Mesendoderm (in vitro differentiated cells): ENCODE results near the gene FOXRED1.
"Not testable (repeated sequence)": the region's sequence is repeated elsewhere in the genome, so short reads cannot be mapped to it uniquely, and the experiment has no call there.

Source experiments
- DNase-seq: peaks from one replicate; pipeline ENCODE4 v3.0.0; 2013
- H2AK5ac ChIP-seq: 2 replicates; pipeline ENCODE4 v1.6.1; 2013; ENCODE audit warnings: low read length, inconsistent platforms
- H2BK120ac ChIP-seq: 2 replicates; pipeline ENCODE4 v1.6.1; 2013; ENCODE audit warnings: low read depth, mild to moderate bottlenecking, low read length, moderate library complexity, mixed read lengths
- H2BK15ac ChIP-seq: replicated peaks from 2 replicates; pipeline ENCODE4 v1.6.1; 2013; ENCODE audit warnings: low read depth, mild to moderate bottlenecking, moderate library complexity
- H2BK5ac ChIP-seq: 2 replicates; pipeline ENCODE4 v1.6.1; 2013; ENCODE audit warnings: low read length, inconsistent platforms
- H3K18ac ChIP-seq: 2 replicates; pipeline ENCODE4 v1.6.1; 2013; ENCODE audit warnings: mild to moderate bottlenecking, low read length, mixed read lengths
- H3K23ac ChIP-seq: one replicate; pipeline ENCODE4 v1.6.1; 2013; ENCODE audit warnings: low read length
- H3K27ac ChIP-seq: 2 replicates; pipeline ENCODE4 v1.5.1; 2013; ENCODE audit warnings: low read depth, mild to moderate bottlenecking, inconsistent platforms, low read length, moderate library complexity
- H3K27me3 ChIP-seq: 2 replicates; pipeline ENCODE4 v1.6.1; 2013; ENCODE audit warnings: low read length, control low read depth, mild to moderate bottlenecking, inconsistent platforms; ENCODE audit not compliant: insufficient read depth, poor library complexity
- H3K36me3 ChIP-seq: 2 replicates; pipeline ENCODE4 v1.6.1; 2013; ENCODE audit warnings: low read length, inconsistent platforms; ENCODE audit not compliant: control insufficient read depth, insufficient read depth
- H3K4ac ChIP-seq: one replicate; pipeline ENCODE4 v1.6.1; 2013; ENCODE audit warnings: low read depth, mild to moderate bottlenecking, low read length, moderate library complexity
- H3K4me1 ChIP-seq: 2 replicates; pipeline ENCODE4 v1.6.1; 2013; ENCODE audit warnings: low read depth, low read length, inconsistent platforms; ENCODE audit not compliant: control insufficient read depth
- H3K4me2 ChIP-seq: 2 replicates; pipeline ENCODE4 v1.6.1; 2013; ENCODE audit warnings: low read length
- H3K4me3 ChIP-seq: 2 replicates; pipeline ENCODE4 v1.5.1; 2013; ENCODE audit warnings: mild to moderate bottlenecking, low read length
- H3K56ac ChIP-seq: one replicate; pipeline ENCODE4 v1.6.1; 2013; ENCODE audit warnings: low read length
- H3K79me1 ChIP-seq: 2 replicates; pipeline ENCODE4 v1.6.1; 2013; ENCODE audit warnings: low read length, inconsistent platforms
- H3K79me2 ChIP-seq: 2 replicates; pipeline ENCODE4 v1.6.1; 2013; ENCODE audit warnings: mild to moderate bottlenecking, low read length; ENCODE audit not compliant: control insufficient read depth, insufficient read depth
- H3K9ac ChIP-seq: 2 replicates; pipeline ENCODE4 v1.6.1; 2013; ENCODE audit warnings: low read length, inconsistent platforms
- H4K5ac ChIP-seq: one replicate; pipeline ENCODE4 v1.6.1; 2013; ENCODE audit warnings: low read length
- H4K8ac ChIP-seq: one replicate; pipeline ENCODE4 v1.6.1; 2013; ENCODE audit warnings: low read depth, mild to moderate bottlenecking, control low read depth, low read length, moderate library complexity
- WGBS: extraction: QIAGEN DNeasy Blood & Tissue Kit; methylation state at CpG from one replicate; pipeline ENCODE4 v1.1.7; 2013; ENCODE audit warnings: low lambda C conversion rate, missing lambda C conversion rate; ENCODE audit not compliant: insufficient coverage; ENCODE audit errors: extremely low coverage; 5-methylcytosine and 5-hydroxymethylcytosine counted together

The FOXRED1 gene

GRCh38 chr11:126253265-126253664, 15.7 kb upstream of the FOXRED1 start:
- Histone ChIP-seq H3K4ac (no peak overlapping the region), H3K56ac (no peak overlapping the region), H3K27me3 (no peaks in the 10 kb centered on the region), H3K9ac (no peak overlapping the region), H3K23ac (no peak overlapping the region), H2BK15ac (no peak overlapping the region), H3K79me1 (no peaks in the 10 kb centered on the region), H3K79me2 (no peaks in the 10 kb centered on the region), H3K27ac (no peak overlapping the region), H4K8ac (no peak overlapping the region), H3K36me3 (peaks cover 7% of the 10 kb centered on the region), H2AK5ac (no peak overlapping the region), H3K4me3 (no peak overlapping the region), H3K4me1 (no peaks in the 10 kb centered on the region), H2BK120ac (no peak overlapping the region), H2BK5ac (no peak overlapping the region), H3K18ac (no peak overlapping the region), H4K5ac (no peak overlapping the region), H3K4me2 (no peak overlapping the region)
- no peak for DNase-seq
- WGBS, result no CpG with 5 or more reads among the region's 4 CpGs

- H3K79me1 ChIP-seq, result no peaks in the 10 kb centered on the region
- H3K4me3 ChIP-seq, result no peak overlapping the region
- no peak overlapping the region for H3K18ac ChIP-seq
- H2AK5ac ChIP-seq, result no peak overlapping the region
- no peaks in the 10 kb centered on the region for H3K79me2 ChIP-seq
- no peak overlapping the region for H3K4me2 ChIP-seq
- no peak overlapping the region for H3K27ac ChIP-seq
- no peak overlapping the region for H4K8ac ChIP-seq
- H3K9ac ChIP-seq, result no peak overlapping the region
- WGBS, result no CpG with 5 or more reads among the region's 1 CpG
- no peak overlapping the region for H2BK120ac ChIP-seq
- H3K27me3 ChIP-seq, result no peaks in the 10 kb centered on the region
- H3K36me3 ChIP-seq, result peaks cover 7% of the 10 kb centered on the region
- no peak for DNase-seq
- H2BK5ac ChIP-seq, result no peak overlapping the region
- no peak overlapping the region for H3K23ac ChIP-seq
- H4K5ac ChIP-seq, result no peak overlapping the region
- H3K4me1 ChIP-seq, result no peaks in the 10 kb centered on the region
- no peak overlapping the region for H2BK15ac ChIP-seq
- no peak overlapping the region for H3K4ac ChIP-seq
- H3K56ac ChIP-seq, result no peak overlapping the region
These were observed 14.1 kb upstream of the FOXRED1 start for GRCh38 chr11:126254819-126255218.

GRCh38 chr11:126255507-126255906, 13.4 kb upstream of the FOXRED1 start:
- not testable (repeated sequence) for DNase-seq, H3K9ac ChIP-seq, H3K36me3 ChIP-seq, H3K27me3 ChIP-seq, H4K5ac ChIP-seq, H3K27ac ChIP-seq, H3K18ac ChIP-seq, H2BK5ac ChIP-seq, H3K4ac ChIP-seq, H3K4me3 ChIP-seq, H2BK15ac ChIP-seq, H3K56ac ChIP-seq, H2AK5ac ChIP-seq, H3K79me2 ChIP-seq, H3K79me1 ChIP-seq, H3K4me2 ChIP-seq, H3K4me1 ChIP-seq, H4K8ac ChIP-seq, H3K23ac ChIP-seq, H2BK120ac ChIP-seq
- WGBS, result no CpG with 5 or more reads among the region's 5 CpGs

GRCh38 chr11:126256216-126256615, 12.7 kb upstream of the FOXRED1 start:
- Histone ChIP-seq H3K79me1 (no peaks in the 10 kb centered on the region), H3K4ac (no peak overlapping the region), H3K4me3 (no peak overlapping the region), H3K4me1 (no peaks in the 10 kb centered on the region), H3K27ac (no peak overlapping the region), H4K5ac (no peak overlapping the region), H2BK120ac (no peak overlapping the region), H2BK5ac (no peak overlapping the region), H2AK5ac (no peak overlapping the region), H2BK15ac (no peak overlapping the region), H4K8ac (no peak overlapping the region), H3K79me2 (no peaks in the 10 kb centered on the region), H3K56ac (no peak overlapping the region), H3K36me3 (peaks cover 8% of the 10 kb centered on the region), H3K18ac (no peak overlapping the region), H3K23ac (no peak overlapping the region), H3K27me3 (no peaks in the 10 kb centered on the region), H3K4me2 (no peak overlapping the region), H3K9ac (no peak overlapping the region)
- no CpG with 5 or more reads among the region's 4 CpGs for WGBS
- DNase-seq, result no peak

GRCh38 chr11:126257144-126257543, 11.8 kb upstream of the FOXRED1 start:
- H3K56ac ChIP-seq, result no peak overlapping the region
- no peak overlapping the region for H3K23ac ChIP-seq
- no peaks in the 10 kb centered on the region for H3K27me3 ChIP-seq
- H3K36me3 ChIP-seq, result peaks cover 7% of the 10 kb centered on the region
- H4K8ac ChIP-seq, result no peak overlapping the region
- no peak overlapping the region for H2AK5ac ChIP-seq
- DNase-seq, result no peak
- no peak overlapping the region for H3K27ac ChIP-seq
- no peaks in the 10 kb centered on the region for H3K79me1 ChIP-seq
- WGBS, result no CpG with 5 or more reads among the region's 2 CpGs
- no peak overlapping the region for H4K5ac ChIP-seq
- H3K4me1 ChIP-seq, result no peaks in the 10 kb centered on the region
- no peak overlapping the region for H3K18ac ChIP-seq
- no peaks in the 10 kb centered on the region for H3K79me2 ChIP-seq
- no peak overlapping the region for H3K4me2 ChIP-seq
- H3K4ac ChIP-seq, result no peak overlapping the region
- no peak overlapping the region for H3K4me3 ChIP-seq
- H2BK5ac ChIP-seq, result no peak overlapping the region
- H2BK120ac ChIP-seq, result no peak overlapping the region
- H2BK15ac ChIP-seq, result no peak overlapping the region
- H3K9ac ChIP-seq, result no peak overlapping the region

GRCh38 chr11:126257764-126258163, 11.2 kb upstream of the FOXRED1 start:
- Histone ChIP-seq H2BK120ac (no peak overlapping the region), H3K4me1 (no peaks in the 10 kb centered on the region), H3K56ac (no peak overlapping the region), H3K36me3 (peaks cover 7% of the 10 kb centered on the region), H3K4me3 (no peak overlapping the region), H3K79me2 (no peaks in the 10 kb centered on the region), H3K4me2 (no peak overlapping the region), H3K9ac (no peak overlapping the region), H2BK15ac (no peak overlapping the region), H2BK5ac (no peak overlapping the region), H3K23ac (no peak overlapping the region), H3K27me3 (no peaks in the 10 kb centered on the region), H3K27ac (no peak overlapping the region), H4K5ac (no peak overlapping the region), H3K18ac (no peak overlapping the region), H3K79me1 (no peaks in the 10 kb centered on the region), H2AK5ac (no peak overlapping the region), H3K4ac (no peak overlapping the region), H4K8ac (no peak overlapping the region)
- DNase-seq, result no peak
- no CpG with 5 or more reads among the region's 2 CpGs for WGBS
